GM13976 (cell line): ENCODE data around the gene PSEN2.

Source experiments
- DNase-seq: peaks from one replicate; pipeline ENCODE4 v3.0.0; 2012; ENCODE audit warnings: low spot score
- CTCF ChIP-seq: IDR thresholded peaks from 2 replicates; pipeline ENCODE4 v1.5.1; 2012; ENCODE audit warnings: borderline replicate concordance, mild to moderate bottlenecking; ENCODE audit not compliant: insufficient read depth; ENCODE audit errors: extremely low read depth, missing control alignments, control extremely low read depth
- in situ Hi-C: fragments of 300-500 bp; cut with MboI; formaldehyde crosslinking; loops from one replicate; pipeline ENCODE4 v1.12.0; 2022; ENCODE audit warnings: low sequenced_read_pairs, mixed read lengths, inconsistent platforms; ENCODE audit not compliant: unreplicated experiment

Gene PSEN2

GRCh38 chr1:226882631-226883409, 12.4 kb downstream of the PSEN2 start:
- no peak for TF ChIP-seq CTCF
- DNase-seq, result peak; percentile 86
- in situ Hi-C loops, result no loop called here

GRCh38 chr1:226883630-226884029, 13.2 kb downstream of the PSEN2 start:
- TF ChIP-seq CTCF, result no peak
- no peak for DNase-seq
- in situ Hi-C loops, result no loop called here

GRCh38 chr1:226884116-226884625, 13.8 kb downstream of the PSEN2 start:
- no peak for TF ChIP-seq CTCF
- DNase-seq, result no peak
- in situ Hi-C loops, result no loop called here

- in situ Hi-C loops, result no loop called here
- no peak for TF ChIP-seq CTCF
- DNase-seq, result no peak
Measured at GRCh38 chr1:226884966-226885820, 14.8 kb downstream of the PSEN2 start.

- no peak for DNase-seq
- no peak for TF ChIP-seq CTCF
- in situ Hi-C loops, result no loop called here
Measured at GRCh38 chr1:226886122-226886901, 15.9 kb downstream of the PSEN2 start.

- no peak for DNase-seq
- in situ Hi-C loops, result no loop called here
- TF ChIP-seq CTCF, result no peak
Measured at GRCh38 chr1:226887006-226887405, 16.6 kb downstream of the PSEN2 start.
